ENCODE results near the gene DISC1.

- TF ChIP-seq CTCF (IDR thresholded peaks at IDR 0.05) = no peak
- no peak for TF ChIP-seq POLR2A (IDR thresholded peaks at IDR 0.05)
Measured at GRCh38 chr1:231818337-231818736, 191.7 kb downstream of the DISC1 start.
